ENCODE data around the gene TGM6. TPM values are rescaled to one million over a fixed set of nuclear protein-coding genes. Genes with fewer than 3 reads are reported as not detected.

TGM6 gene
- total RNA-seq, 1 donor from 2014 or later, result not detected

- H3K4me3 Mint-ChIP-seq (ENCODE audit: unreplicated experiment), result no peak overlapping the region
- H3K27me3 Mint-ChIP-seq (ENCODE audit: unreplicated experiment), result no peaks in the 10 kb centered on the region
- no peak overlapping the region for H3K27ac Mint-ChIP-seq (ENCODE audit: unreplicated experiment)
- no peak for TF ChIP-seq CTCF (IDR thresholded peaks at IDR 0.05; ENCODE audit: unreplicated experiment)
- DNase-seq (ENCODE audit: low spot score), result no peak
- no peaks in the 10 kb centered on the region for H3K9me3 Mint-ChIP-seq (ENCODE audit: unreplicated experiment)
- peaks cover 4% of the 10 kb centered on the region for H3K4me1 Mint-ChIP-seq (ENCODE audit: unreplicated experiment)
- peaks cover 31% of the 10 kb centered on the region for H3K36me3 Mint-ChIP-seq (ENCODE audit: low read depth, unreplicated experiment)
Observed at GRCh38 chr20:2460752-2461424, 80.2 kb downstream of the TGM6 start.

GRCh38 chr20:2462484-2462883 lies 81.8 kb downstream of the TGM6 start:
- peaks cover 42% of the 10 kb centered on the region for H3K36me3 Mint-ChIP-seq (ENCODE audit: low read depth, unreplicated experiment)

GRCh38 chr20:2463616-2464365 lies 83.1 kb downstream of the TGM6 start:
- Mint-ChIP-seq H3K9me3 (ENCODE audit: unreplicated experiment) (no peaks in the 10 kb centered on the region), H3K27me3 (ENCODE audit: unreplicated experiment) (peaks cover 1% of the 10 kb centered on the region), H3K36me3 (ENCODE audit: low read depth, unreplicated experiment) (peaks cover 47% of the 10 kb centered on the region), H3K27ac (ENCODE audit: unreplicated experiment) (no peak overlapping the region), H3K4me1 (ENCODE audit: unreplicated experiment) (peaks cover 11% of the 10 kb centered on the region), H3K4me3 (ENCODE audit: unreplicated experiment) (no peak overlapping the region)
- no peak for TF ChIP-seq CTCF (IDR thresholded peaks at IDR 0.05; ENCODE audit: unreplicated experiment)
- no peak for DNase-seq (ENCODE audit: low spot score)

More at GRCh38 chr20:2462484-2462883, 81.8 kb downstream of the TGM6 start:
- Mint-ChIP-seq H3K4me1 (ENCODE audit: unreplicated experiment) (peaks cover 3% of the 10 kb centered on the region), H3K27me3 (ENCODE audit: unreplicated experiment) (peaks cover 1% of the 10 kb centered on the region), H3K4me3 (ENCODE audit: unreplicated experiment) (no peak overlapping the region), H3K27ac (ENCODE audit: unreplicated experiment) (no peak overlapping the region), H3K9me3 (ENCODE audit: unreplicated experiment) (no peaks in the 10 kb centered on the region)
- DNase-seq (ENCODE audit: low spot score), result no peak
- no peak for TF ChIP-seq CTCF (IDR thresholded peaks at IDR 0.05; ENCODE audit: unreplicated experiment)

- TF ChIP-seq CTCF (IDR thresholded peaks at IDR 0.05; ENCODE audit: unreplicated experiment), result no peak
- Mint-ChIP-seq H3K9me3 (ENCODE audit: unreplicated experiment) (no peaks in the 10 kb centered on the region), H3K27ac (ENCODE audit: unreplicated experiment) (no peak overlapping the region), H3K27me3 (ENCODE audit: unreplicated experiment) (peaks cover 2% of the 10 kb centered on the region), H3K4me3 (ENCODE audit: unreplicated experiment) (no peak overlapping the region), H3K36me3 (ENCODE audit: low read depth, unreplicated experiment) (peaks cover 50% of the 10 kb centered on the region), H3K4me1 (ENCODE audit: unreplicated experiment) (peaks cover 21% of the 10 kb centered on the region)
- DNase-seq (ENCODE audit: low spot score), result no peak
Observed at GRCh38 chr20:2465100-2465499, 84.4 kb downstream of the TGM6 start.

GRCh38 chr20:2467412-2467811 lies 86.7 kb downstream of the TGM6 start:
- Mint-ChIP-seq H3K36me3 (ENCODE audit: low read depth, unreplicated experiment) (peaks cover 50% of the 10 kb centered on the region), H3K27ac (ENCODE audit: unreplicated experiment) (no peak overlapping the region), H3K4me3 (ENCODE audit: unreplicated experiment) (peak overlapping the region; percentile 10), H3K9me3 (ENCODE audit: unreplicated experiment) (no peaks in the 10 kb centered on the region), H3K27me3 (ENCODE audit: unreplicated experiment) (peaks cover 15% of the 10 kb centered on the region), H3K4me1 (ENCODE audit: unreplicated experiment) (peaks cover 33% of the 10 kb centered on the region)
- no peak for DNase-seq (ENCODE audit: low spot score)
- no peak for TF ChIP-seq CTCF (IDR thresholded peaks at IDR 0.05; ENCODE audit: unreplicated experiment)

Data from endothelial cell (in vitro differentiated cells).